ENCODE data around the gene SLC39A7.

DNA sequence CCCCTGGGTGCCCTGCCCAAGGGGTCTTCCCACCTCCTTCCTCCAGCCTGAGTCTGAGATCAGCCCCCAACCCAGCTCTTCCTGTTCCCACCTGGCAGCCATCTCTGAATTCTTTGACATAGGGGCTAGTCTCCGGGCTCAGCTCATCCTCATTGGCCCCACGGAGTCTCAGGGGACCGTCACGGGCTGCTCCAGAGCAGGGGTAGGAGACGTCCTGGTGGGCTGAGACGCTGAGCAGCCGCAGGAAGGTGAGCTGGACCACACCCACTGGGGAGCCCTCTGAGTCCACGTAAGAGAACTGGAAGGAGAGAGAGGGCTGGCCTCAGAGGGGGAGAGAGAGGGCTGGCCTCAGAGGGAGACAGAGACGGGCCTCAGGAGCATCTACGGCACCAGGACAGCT lies 36.5 kb upstream of the SLC39A7 start:
- TF ChIP-seq, protein P1, sequence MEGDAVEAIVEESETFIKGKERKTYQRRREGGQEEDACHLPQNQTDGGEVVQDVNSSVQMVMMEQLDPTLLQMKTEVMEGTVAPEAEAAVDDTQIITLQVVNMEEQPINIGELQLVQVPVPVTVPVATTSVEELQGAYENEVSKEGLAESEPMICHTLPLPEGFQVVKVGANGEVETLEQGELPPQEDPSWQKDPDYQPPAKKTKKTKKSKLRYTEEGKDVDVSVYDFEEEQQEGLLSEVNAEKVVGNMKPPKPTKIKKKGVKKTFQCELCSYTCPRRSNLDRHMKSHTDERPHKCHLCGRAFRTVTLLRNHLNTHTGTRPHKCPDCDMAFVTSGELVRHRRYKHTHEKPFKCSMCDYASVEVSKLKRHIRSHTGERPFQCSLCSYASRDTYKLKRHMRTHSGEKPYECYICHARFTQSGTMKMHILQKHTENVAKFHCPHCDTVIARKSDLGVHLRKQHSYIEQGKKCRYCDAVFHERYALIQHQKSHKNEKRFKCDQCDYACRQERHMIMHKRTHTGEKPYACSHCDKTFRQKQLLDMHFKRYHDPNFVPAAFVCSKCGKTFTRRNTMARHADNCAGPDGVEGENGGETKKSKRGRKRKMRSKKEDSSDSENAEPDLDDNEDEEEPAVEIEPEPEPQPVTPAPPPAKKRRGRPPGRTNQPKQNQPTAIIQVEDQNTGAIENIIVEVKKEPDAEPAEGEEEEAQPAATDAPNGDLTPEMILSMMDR (IDR thresholded peaks at IDR 0.05), result no peak
- no peak for TF ChIP-seq POLR2A (IDR thresholded peaks at IDR 0.05)
